ENCODE data around the gene ASB7.
A peak's percentile ranks its signal among the peaks of the same experiment; 100 is the strongest.

DNA sequence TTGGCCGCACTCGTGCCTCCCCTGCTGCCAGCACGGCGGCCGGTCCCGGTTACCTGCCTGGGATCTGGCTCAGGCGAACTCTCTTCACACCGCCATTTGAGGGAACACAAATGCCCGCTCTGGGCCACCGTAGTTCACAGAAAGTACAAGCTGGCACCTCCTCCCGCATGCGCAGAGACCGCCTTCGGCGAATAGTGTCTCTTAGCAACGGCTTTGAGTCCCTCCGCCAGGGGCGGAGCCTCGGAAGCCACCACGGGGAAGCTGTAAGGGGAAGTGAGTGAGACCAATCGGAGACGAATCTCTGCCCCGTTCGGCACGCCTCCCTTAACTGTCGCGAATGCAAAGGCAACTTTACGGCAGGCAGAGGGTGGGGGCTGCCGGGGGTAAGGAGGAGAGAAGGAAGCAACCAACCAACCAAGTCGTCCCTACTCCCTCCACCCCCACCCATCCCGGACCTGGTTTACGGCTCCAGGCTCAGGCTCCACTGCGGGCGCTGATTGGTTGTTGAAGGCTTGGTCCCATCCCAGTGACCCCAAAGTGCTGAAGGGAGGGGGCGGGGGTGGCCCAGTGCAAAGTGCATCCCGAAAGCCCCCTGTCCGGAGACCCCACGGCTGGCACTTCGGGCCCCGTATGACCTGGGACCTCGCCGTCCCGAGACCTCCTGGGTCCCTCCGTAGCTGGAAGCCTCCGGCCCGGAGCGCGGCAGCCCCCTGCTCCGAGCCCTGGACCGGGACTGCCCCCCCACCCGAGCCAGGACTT is at the start of gene ASB7, which contains the start of gene LINS1:
- TF ChIP-seq ZNF558 (tag by site-specific recombination; IDR thresholded peaks at IDR 0.05) (peak; percentile 13; the same call in 1 of the 2 replicates), CTCF (tag by site-specific recombination; IDR thresholded peaks at IDR 0.05) (no peak), ZNF398 (tag by site-specific recombination; IDR thresholded peaks at IDR 0.05) (no peak), ZNF350 (tag by site-specific recombination; IDR thresholded peaks at IDR 0.05) (no peak), MEIS1 (CRISPR knock-in tag; IDR thresholded peaks at IDR 0.05; ENCODE audit: borderline replicate concordance) (no peak), RBAK (tag by site-specific recombination; IDR thresholded peaks at IDR 0.05) (no peak)
- TF ChIP-seq, protein P1, sequence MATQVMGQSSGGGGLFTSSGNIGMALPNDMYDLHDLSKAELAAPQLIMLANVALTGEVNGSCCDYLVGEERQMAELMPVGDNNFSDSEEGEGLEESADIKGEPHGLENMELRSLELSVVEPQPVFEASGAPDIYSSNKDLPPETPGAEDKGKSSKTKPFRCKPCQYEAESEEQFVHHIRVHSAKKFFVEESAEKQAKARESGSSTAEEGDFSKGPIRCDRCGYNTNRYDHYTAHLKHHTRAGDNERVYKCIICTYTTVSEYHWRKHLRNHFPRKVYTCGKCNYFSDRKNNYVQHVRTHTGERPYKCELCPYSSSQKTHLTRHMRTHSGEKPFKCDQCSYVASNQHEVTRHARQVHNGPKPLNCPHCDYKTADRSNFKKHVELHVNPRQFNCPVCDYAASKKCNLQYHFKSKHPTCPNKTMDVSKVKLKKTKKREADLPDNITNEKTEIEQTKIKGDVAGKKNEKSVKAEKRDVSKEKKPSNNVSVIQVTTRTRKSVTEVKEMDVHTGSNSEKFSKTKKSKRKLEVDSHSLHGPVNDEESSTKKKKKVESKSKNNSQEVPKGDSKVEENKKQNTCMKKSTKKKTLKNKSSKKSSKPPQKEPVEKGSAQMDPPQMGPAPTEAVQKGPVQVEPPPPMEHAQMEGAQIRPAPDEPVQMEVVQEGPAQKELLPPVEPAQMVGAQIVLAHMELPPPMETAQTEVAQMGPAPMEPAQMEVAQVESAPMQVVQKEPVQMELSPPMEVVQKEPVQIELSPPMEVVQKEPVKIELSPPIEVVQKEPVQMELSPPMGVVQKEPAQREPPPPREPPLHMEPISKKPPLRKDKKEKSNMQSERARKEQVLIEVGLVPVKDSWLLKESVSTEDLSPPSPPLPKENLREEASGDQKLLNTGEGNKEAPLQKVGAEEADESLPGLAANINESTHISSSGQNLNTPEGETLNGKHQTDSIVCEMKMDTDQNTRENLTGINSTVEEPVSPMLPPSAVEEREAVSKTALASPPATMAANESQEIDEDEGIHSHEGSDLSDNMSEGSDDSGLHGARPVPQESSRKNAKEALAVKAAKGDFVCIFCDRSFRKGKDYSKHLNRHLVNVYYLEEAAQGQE (tag by site-specific recombination; IDR thresholded peaks at IDR 0.05) = no peak
- TF ChIP-seq, protein P2, sequence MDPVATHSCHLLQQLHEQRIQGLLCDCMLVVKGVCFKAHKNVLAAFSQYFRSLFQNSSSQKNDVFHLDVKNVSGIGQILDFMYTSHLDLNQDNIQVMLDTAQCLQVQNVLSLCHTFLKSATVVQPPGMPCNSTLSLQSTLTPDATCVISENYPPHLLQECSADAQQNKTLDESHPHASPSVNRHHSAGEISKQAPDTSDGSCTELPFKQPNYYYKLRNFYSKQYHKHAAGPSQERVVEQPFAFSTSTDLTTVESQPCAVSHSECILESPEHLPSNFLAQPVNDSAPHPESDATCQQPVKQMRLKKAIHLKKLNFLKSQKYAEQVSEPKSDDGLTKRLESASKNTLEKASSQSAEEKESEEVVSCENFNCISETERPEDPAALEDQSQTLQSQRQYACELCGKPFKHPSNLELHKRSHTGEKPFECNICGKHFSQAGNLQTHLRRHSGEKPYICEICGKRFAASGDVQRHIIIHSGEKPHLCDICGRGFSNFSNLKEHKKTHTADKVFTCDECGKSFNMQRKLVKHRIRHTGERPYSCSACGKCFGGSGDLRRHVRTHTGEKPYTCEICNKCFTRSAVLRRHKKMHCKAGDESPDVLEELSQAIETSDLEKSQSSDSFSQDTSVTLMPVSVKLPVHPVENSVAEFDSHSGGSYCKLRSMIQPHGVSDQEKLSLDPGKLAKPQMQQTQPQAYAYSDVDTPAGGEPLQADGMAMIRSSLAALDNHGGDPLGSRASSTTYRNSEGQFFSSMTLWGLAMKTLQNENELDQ (tag by site-specific recombination; IDR thresholded peaks at IDR 0.05; ENCODE audit: low read depth) = no peak

All from HEK293 (cell line).